GM23338 (cell line): Measurements from ENCODE around the gene POLR1C. TPM values are rescaled to one million over a fixed set of nuclear protein-coding genes. Genes with fewer than 3 reads are reported as not detected.
A peak's percentile ranks its signal among the peaks of the same experiment; 100 is the strongest.

Experiments
- ATAC-seq: fragments of 200-7000 bp; cut with Tn5 transposase; 3 replicates; pipeline ENCODE4 v1.9.1; 2020
- DNase-seq: peaks from one replicate; pipeline ENCODE4 v3.0.0-alpha.2; 2015; ENCODE audit warnings: low spot score
- H2AFZ ChIP-seq: fragments of 200-600 bp; sonication (generic); 2 replicates; pipeline ENCODE4 v1.8.0; 2016; ENCODE audit warnings: antibody characterized with exemption, mild to moderate bottlenecking, moderate library complexity
- H3F3A ChIP-seq: fragments of 200-600 bp; sonication (generic); replicated peaks from 2 replicates; pipeline ENCODE4 v1.8.0; 2017; ENCODE audit warnings: antibody characterized with exemption, mixed run types, low read depth
- H3K27ac ChIP-seq: fragments of 200-600 bp; sonication (generic); 2 replicates; pipeline ENCODE4 v1.6.1; 2016; ENCODE audit warnings: low read depth
- H3K27me3 ChIP-seq: fragments of 200-600 bp; sonication (generic); 2 replicates; pipeline ENCODE4 v1.8.0; 2016; ENCODE audit warnings: mild to moderate bottlenecking, mixed run types, moderate library complexity; ENCODE audit not compliant: insufficient read depth
- H3K36me3 ChIP-seq: fragments of 200-600 bp; sonication (generic); 2 replicates; pipeline ENCODE4 v1.8.0; 2016; ENCODE audit warnings: mild to moderate bottlenecking; ENCODE audit not compliant: insufficient read depth
- H3K4me1 ChIP-seq: fragments of 200-600 bp; sonication (generic); 2 replicates; pipeline ENCODE4 v1.8.0; 2016; ENCODE audit warnings: mild to moderate bottlenecking, moderate library complexity; ENCODE audit not compliant: insufficient read depth
- H3K4me2 ChIP-seq: fragments of 200-600 bp; sonication (generic); 2 replicates; pipeline ENCODE4 v1.7.1; 2017; ENCODE audit warnings: mixed run types
- H3K4me3 ChIP-seq: fragments of 200-600 bp; sonication (generic); 2 replicates; pipeline ENCODE4 v1.6.1; 2016; ENCODE audit warnings: mixed run types
- H3K79me2 ChIP-seq: fragments of 200-600 bp; sonication (generic); replicated peaks from 2 replicates; pipeline ENCODE4 v1.8.0; 2017; ENCODE audit warnings: mild to moderate bottlenecking; ENCODE audit not compliant: insufficient read depth
- H3K9me2 ChIP-seq: fragments of 200-600 bp; sonication (generic); 2 replicates; pipeline ENCODE4 v1.8.0; 2017; ENCODE audit not compliant: insufficient read depth
- H4K20me1 ChIP-seq: fragments of 200-600 bp; sonication (generic); replicated peaks from 2 replicates; pipeline ENCODE4 v1.8.0; 2017; ENCODE audit warnings: mild to moderate bottlenecking; ENCODE audit not compliant: insufficient read depth
- H3K27ac Mint-ChIP-seq: 2 replicates; pipeline ENCODE4 v1.8.0; 2020; ENCODE audit warnings: inconsistent platforms, mild to moderate bottlenecking, moderate library complexity, mixed read lengths
- H3K27me3 Mint-ChIP-seq: 3 replicates; pipeline ENCODE4 v1.8.0; 2022; ENCODE audit warnings: low read depth, mild to moderate bottlenecking, moderate library complexity, mixed read lengths, inconsistent platforms; ENCODE audit not compliant: insufficient read depth, poor library complexity
- H3K36me3 Mint-ChIP-seq: 3 replicates; pipeline ENCODE4 v1.8.0; 2021; ENCODE audit warnings: low read depth, mild to moderate bottlenecking, inconsistent platforms, moderate library complexity, mixed read lengths
- H3K4me1 Mint-ChIP-seq: 3 replicates; pipeline ENCODE4 v1.8.0; 2020; ENCODE audit warnings: mild to moderate bottlenecking, inconsistent platforms, mixed read lengths
- H3K4me3 Mint-ChIP-seq: 3 replicates; pipeline ENCODE4 v1.8.0; 2021; ENCODE audit warnings: moderate library complexity, mild to moderate bottlenecking, inconsistent platforms, mixed read lengths
- H3K9me3 Mint-ChIP-seq: 3 replicates; pipeline ENCODE4 v1.8.0; 2020; ENCODE audit warnings: moderate library complexity, mild to moderate bottlenecking, inconsistent platforms, mixed read lengths
- CREB1 ChIP-seq: fragments of 250-450 bp; sonication (Bioruptor Pico); IDR thresholded peaks from 2 replicates; pipeline ENCODE4 v1.5.0; 2020; ENCODE audit warnings: low read depth, mild to moderate bottlenecking, moderate library complexity
- CTCF ChIP-seq, 2 experiments: fragments of 200-600 bp in 1 of 2; sonication (generic) in 1 of 2; conservative IDR thresholded peaks; 2 replicates each; pipeline versions ENCODE4 v1.5.1 to v1.6.1; 2016 to 2017; ENCODE audit warnings: antibody characterized with exemption in 2 of 2, low read depth in 2 of 2, mild to moderate bottlenecking in 2 of 2, moderate library complexity in 1 of 2
- ETS1 ChIP-seq: IDR thresholded peaks from 2 replicates; pipeline ENCODE4 v1.6.1; 2016; ENCODE audit warnings: antibody characterized with exemption
- EZH2 ChIP-seq: fragments of 200-600 bp; sonication (generic); IDR thresholded peaks from one replicate; pipeline ENCODE4 v1.8.0; 2017; ENCODE audit warnings: antibody characterized with exemption, mild to moderate bottlenecking, low read depth; ENCODE audit not compliant: unreplicated experiment
- EZH2phosphoT487 ChIP-seq: fragments of 200-600 bp; sonication (generic); IDR thresholded peaks from one replicate; pipeline ENCODE4 v1.8.1; 2018; ENCODE audit warnings: antibody characterized with exemption; ENCODE audit not compliant: unreplicated experiment
- JUNB ChIP-seq: IDR thresholded peaks from one replicate; pipeline ENCODE4 v1.6.1; 2016; ENCODE audit warnings: antibody characterized with exemption; ENCODE audit not compliant: unreplicated experiment
- NANOG ChIP-seq: IDR thresholded peaks from 2 replicates; pipeline ENCODE4 v1.6.1; 2016; ENCODE audit warnings: antibody characterized with exemption, borderline replicate concordance
- POLR2AphosphoS5 ChIP-seq: IDR thresholded peaks from 2 replicates; pipeline ENCODE4 v1.6.1; 2016; ENCODE audit warnings: antibody characterized with exemption, low read depth
- REST ChIP-seq: IDR thresholded peaks from one replicate; pipeline ENCODE4 v1.6.1; 2018; ENCODE audit warnings: antibody characterized with exemption; ENCODE audit not compliant: unreplicated experiment
- STAT1 ChIP-seq: IDR thresholded peaks from one replicate; pipeline ENCODE4 v1.6.1; 2016; ENCODE audit warnings: antibody characterized with exemption; ENCODE audit not compliant: unreplicated experiment
- ZNF114 ChIP-seq: fragments of 250-450 bp; sonication (Bioruptor Pico); IDR thresholded peaks from 2 replicates; pipeline ENCODE4 v1.5.0; 2020; ENCODE audit warnings: mild to moderate bottlenecking, moderate library complexity
- ZNF331 ChIP-seq: fragments of 250-450 bp; sonication (Bioruptor Pico); IDR thresholded peaks from 2 replicates; pipeline ENCODE4 v1.5.0; 2020; ENCODE audit warnings: low read depth, mild to moderate bottlenecking, moderate library complexity
- ZNF462 ChIP-seq: fragments of 250-450 bp; sonication (Bioruptor Pico); IDR thresholded peaks from 2 replicates; pipeline ENCODE4 v1.5.0; 2020; ENCODE audit warnings: mild to moderate bottlenecking, moderate library complexity
- polyA plus RNA-seq: library from polyadenylated mRNA; unstranded; fragments of >200 nt; fragmentation: Nextera tagmentation; extraction: Ambion mirVana; gene quantifications from 2 replicates; pipeline ENCODE4 v1.2.1, GENCODE V29; 2016
- total RNA-seq: library from RNA; depleted of rRNA; stranded (reverse); fragments of >200 nt; shearing (Covaris generic); gene quantifications from 2 replicates; pipeline ENCODE4 v1.2.3, GENCODE V29; 2014

Gene POLR1C
- total and polyA plus RNA-seq, 2 experiments from 2014 or later, result 26.6 to 47.0 TPM

GRCh38 chr6:43481075-43481474 lies 35.8 kb upstream of the POLR1C start:
- DNase-seq, result no peak

More at GRCh38 chr6:43481075-43481474, 35.8 kb upstream of the POLR1C start:
- no peaks in the 10 kb centered on the region for H3K27me3 ChIP-seq
- 0 out of 3 replicates have a peak overlapping the region, but pooled peaks have one; percentile 5 for H3K4me3 Mint-ChIP-seq
- peak overlapping the region; percentile 17; the same call in 1 of the 2 replicates for H3K4me2 ChIP-seq
- no peak overlapping the region for H2AFZ ChIP-seq
- H4K20me1 ChIP-seq, result peaks cover 19% of the 10 kb centered on the region
- H3F3A ChIP-seq, result no peaks in the 10 kb centered on the region
- no peaks in the 10 kb centered on the region for H3K9me2 ChIP-seq
- no peak overlapping the region for H3K4me3 ChIP-seq
- H3K4me1 Mint-ChIP-seq, result peaks cover 50% of the 10 kb centered on the region
- ATAC-seq, result no peak
- no peaks in the 10 kb centered on the region for H3K36me3 ChIP-seq
- peaks cover 5% of the 10 kb centered on the region for H3K27me3 Mint-ChIP-seq
- H3K79me2 ChIP-seq, result peaks cover 82% of the 10 kb centered on the region
- TF ChIP-seq CTCF (conservative IDR thresholded peaks at IDR 0.05; ENCODE audit: low read depth in 2 of 2) (no peak), ZNF462 (CRISPR knock-in tag) (no peak), ZNF331 (CRISPR knock-in tag) (no peak), ZNF114 (no peak), EZH2phosphoT487 (no peak), ETS1 (no peak), POLR2AphosphoS5 (no peak), CREB1 (CRISPR knock-in tag) (no peak), REST (no peak), JUNB (no peak), STAT1 (no peak), EZH2 (no peak), NANOG (no peak)
- 0 out of 2 replicates have a peak overlapping the region, but pooled peaks have one; percentile 70 for H3K27ac ChIP-seq
- H3K27ac Mint-ChIP-seq, result peak overlapping the region; percentile 84
- H3K4me1 ChIP-seq, result peaks cover 45% of the 10 kb centered on the region
- H3K36me3 Mint-ChIP-seq, result peaks cover 6% of the 10 kb centered on the region
- H3K9me3 Mint-ChIP-seq, result no peaks in the 10 kb centered on the region
